ENCODE measurements around the gene FOXO6.

GRCh38 chr1:41356752-41357151 is 4.5 kb upstream of the FOXO6 start:
- TF ChIP-seq MAX (IDR thresholded peaks at IDR 0.05; ENCODE audit: low read depth, low read length) (no peak), CTCF (IDR thresholded peaks at IDR 0.05 in 2 of 3, conservative IDR thresholded peaks at IDR 0.05 in 1 of 3; ENCODE audit: control insufficient read depth in 2 of 3, extremely low read depth in 1 of 3, insufficient read depth in 1 of 3, low read depth in 3 of 3, low read length in 3 of 3) (no peak), ZNF274 (IDR thresholded peaks at IDR 0.05; ENCODE audit: insufficient read depth, insufficient read length) (no peak), POLR2A (IDR thresholded peaks at IDR 0.05; ENCODE audit: low read depth, low read length) (no peak), SP1 (IDR thresholded peaks at IDR 0.05; ENCODE audit: low read depth, low read length) (no peak), POLR2AphosphoS5 (IDR thresholded peaks at IDR 0.05; ENCODE audit: low read length) (no peak), POU2F2 (IDR thresholded peaks at IDR 0.05; ENCODE audit: borderline replicate concordance, low read depth, low read length) (no peak), ATF2 (IDR thresholded peaks at IDR 0.05; ENCODE audit: low read length) (no peak)
